Measurements from ENCODE around the gene ABCA7. TPM values are rescaled to one million over a fixed set of nuclear protein-coding genes. Genes with fewer than 3 reads are reported as not detected.
A peak's percentile ranks its signal among the peaks of the same experiment; 100 is the strongest.

The ABCA7 gene
- total and polyA plus RNA-seq, 2 of the 13 experiments (the other 11 are each of a cell fraction or from before 2014, with no cell fraction given): 4.4 to 32.4 TPM

DNA sequence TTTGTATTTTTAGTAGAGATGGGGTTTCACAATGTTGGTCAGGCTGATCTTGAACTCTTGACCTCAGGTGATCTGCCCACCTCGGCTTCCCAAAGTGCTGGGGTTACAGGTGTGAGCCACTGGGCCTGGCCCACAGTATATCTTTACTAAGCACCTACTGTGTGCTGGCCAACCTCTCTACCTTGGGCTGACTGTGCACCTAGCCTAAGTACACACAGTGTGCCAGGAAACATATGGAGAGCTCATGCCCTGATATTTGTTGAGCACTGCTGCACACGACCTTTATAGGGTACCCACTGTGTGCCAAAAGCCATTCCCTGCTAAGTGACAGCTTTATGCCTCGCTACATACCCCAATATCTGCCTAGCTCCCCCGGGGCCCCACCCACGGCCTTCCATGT lies 20.8 kb downstream of the ABCA7 start:
- ChIA-PET CTCF (ENCODE audit: low intra/inter-chr PET ratio, low total read pairs) (no interaction called here), POLR2A (no interaction called here)
- no peak overlapping the region for H3K4me3 ChIP-seq (replicated peaks in 1 of 3; ENCODE audit: insufficient read depth in 1 of 3, low read depth in 2 of 3, low read length in 3 of 3)
- H4K20me1 ChIP-seq (ENCODE audit: insufficient read depth, low read length): no peaks in the 10 kb centered on the region
- H3K4me2 ChIP-seq (ENCODE audit: low read depth, low read length): no peak overlapping the region
- TF ChIP-seq ZKSCAN1 (IDR thresholded peaks at IDR 0.05; ENCODE audit: low read length): peak; percentile 75
- no peak for TF ChIP-seq MLLT10 (CRISPR knock-in tag; IDR thresholded peaks at IDR 0.05)
- FAIRE-seq: no peak
- H3K9ac ChIP-seq (ENCODE audit: insufficient read depth, low read depth, low read length): no peak overlapping the region
- no peak for ATAC-seq
- no peak overlapping the region for H3K27ac ChIP-seq (ENCODE audit: extremely low read length, insufficient read depth, low read length)
- in situ Hi-C loops (cut with HindIII; ENCODE audit: extremely low pct_ligation_motif_present, low pct_unique_long_range_greater_than_20kb): no loop called here
- H3K36me3 ChIP-seq (replicated peaks in 1 of 2; ENCODE audit: control insufficient read depth in 1 of 2, insufficient read depth in 2 of 2, low read length in 2 of 2): peaks cover 6 to 19% of the 10 kb centered on the region in 2 experiments; a peak in 4 of 5 replicates
- 68% methylated on average over 5 of the region's 5 CpGs for WGBS (ENCODE audit: low lambda C conversion rate)
- H3K4me1 ChIP-seq (ENCODE audit: insufficient read depth, low read length): peaks cover 18% of the 10 kb centered on the region
- no peak for DNase-seq (ENCODE audit: low spot score)
- no peaks in the 10 kb centered on the region for H3K9me3 ChIP-seq (ENCODE audit: low read length)
- H3K79me2 ChIP-seq (ENCODE audit: insufficient read depth, low read length): no peaks in the 10 kb centered on the region
- BruUV-seq (replicated peaks): no TSS peak
- no peak overlapping the region for H2AFZ ChIP-seq (ENCODE audit: low read length)
- H3K27me3 ChIP-seq (ENCODE audit: control insufficient read depth in 1 of 2, insufficient read depth in 2 of 2, low read length in 2 of 2): no peaks in the 10 kb centered on the region; a peak in 1 of 5 replicates
- intact Hi-C loops (cut with micrococcal nuclease; ENCODE audit: unreplicated experiment): no loop called here

DNA sequence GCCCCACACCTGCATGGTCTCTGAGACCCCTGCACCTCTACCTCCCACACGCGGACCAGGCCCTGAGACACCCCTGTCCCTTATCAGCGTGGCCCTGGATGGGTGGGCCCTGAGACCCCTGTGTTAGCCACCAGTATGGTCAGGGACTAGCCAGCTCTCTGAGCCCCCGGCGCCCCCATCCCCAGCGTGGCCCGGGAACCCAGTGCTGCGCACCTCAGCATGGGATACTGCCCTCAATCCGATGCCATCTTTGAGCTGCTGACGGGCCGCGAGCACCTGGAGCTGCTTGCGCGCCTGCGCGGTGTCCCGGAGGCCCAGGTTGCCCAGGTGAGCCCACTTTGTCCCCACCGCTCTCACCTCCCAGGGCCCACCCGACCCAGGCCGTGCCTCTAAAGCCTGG lies 22.1 kb downstream of the ABCA7 start:
- no peak overlapping the region for H3K4me2 ChIP-seq (ENCODE audit: low read depth, low read length)
- TF ChIP-seq ZSCAN20 (CRISPR knock-in tag; IDR thresholded peaks at IDR 0.05; ENCODE audit: borderline replicate concordance): no peak
- no peak for TF ChIP-seq NFIC (IDR thresholded peaks at IDR 0.05; ENCODE audit: low read length)
- TF ChIP-seq MTF1 (CRISPR knock-in tag; IDR thresholded peaks at IDR 0.05): no peak
- no peak for TF ChIP-seq ZNF564 (CRISPR knock-in tag; IDR thresholded peaks at IDR 0.05)
- TF ChIP-seq, protein P1, sequence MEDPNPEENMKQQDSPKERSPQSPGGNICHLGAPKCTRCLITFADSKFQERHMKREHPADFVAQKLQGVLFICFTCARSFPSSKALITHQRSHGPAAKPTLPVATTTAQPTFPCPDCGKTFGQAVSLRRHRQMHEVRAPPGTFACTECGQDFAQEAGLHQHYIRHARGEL (CRISPR knock-in tag; IDR thresholded peaks at IDR 0.05): no peak
- TF ChIP-seq HOXA3 (CRISPR knock-in tag; IDR thresholded peaks at IDR 0.05): no peak
- TF ChIP-seq ATF7-NPFF (CRISPR knock-in tag; IDR thresholded peaks at IDR 0.05; ENCODE audit: low read depth): no peak
- TF ChIP-seq AHR (CRISPR knock-in tag; IDR thresholded peaks at IDR 0.05): no peak
- no peak for TF ChIP-seq ZNF784 (CRISPR knock-in tag; IDR thresholded peaks at IDR 0.05; ENCODE audit: borderline replicate concordance)
- TF ChIP-seq, protein P2, sequence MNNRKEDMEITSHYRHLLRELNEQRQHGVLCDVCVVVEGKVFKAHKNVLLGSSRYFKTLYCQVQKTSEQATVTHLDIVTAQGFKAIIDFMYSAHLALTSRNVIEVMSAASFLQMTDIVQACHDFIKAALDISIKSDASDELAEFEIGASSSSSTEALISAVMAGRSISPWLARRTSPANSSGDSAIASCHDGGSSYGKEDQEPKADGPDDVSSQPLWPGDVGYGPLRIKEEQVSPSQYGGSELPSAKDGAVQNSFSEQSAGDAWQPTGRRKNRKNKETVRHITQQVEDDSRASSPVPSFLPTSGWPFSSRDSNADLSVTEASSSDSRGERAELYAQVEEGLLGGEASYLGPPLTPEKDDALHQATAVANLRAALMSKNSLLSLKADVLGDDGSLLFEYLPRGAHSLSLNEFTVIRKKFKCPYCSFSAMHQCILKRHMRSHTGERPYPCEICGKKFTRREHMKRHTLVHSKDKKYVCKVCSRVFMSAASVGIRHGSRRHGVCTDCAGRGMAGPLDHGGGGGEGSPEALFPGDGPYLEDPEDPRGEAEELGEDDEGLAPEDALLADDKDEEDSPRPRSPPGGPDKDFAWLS (CRISPR knock-in tag; IDR thresholded peaks at IDR 0.05; ENCODE audit: borderline replicate concordance): no peak
- TF ChIP-seq IRX3 (CRISPR knock-in tag; IDR thresholded peaks at IDR 0.05; ENCODE audit: borderline replicate concordance, low read depth): no peak
- TF ChIP-seq, protein P3, sequence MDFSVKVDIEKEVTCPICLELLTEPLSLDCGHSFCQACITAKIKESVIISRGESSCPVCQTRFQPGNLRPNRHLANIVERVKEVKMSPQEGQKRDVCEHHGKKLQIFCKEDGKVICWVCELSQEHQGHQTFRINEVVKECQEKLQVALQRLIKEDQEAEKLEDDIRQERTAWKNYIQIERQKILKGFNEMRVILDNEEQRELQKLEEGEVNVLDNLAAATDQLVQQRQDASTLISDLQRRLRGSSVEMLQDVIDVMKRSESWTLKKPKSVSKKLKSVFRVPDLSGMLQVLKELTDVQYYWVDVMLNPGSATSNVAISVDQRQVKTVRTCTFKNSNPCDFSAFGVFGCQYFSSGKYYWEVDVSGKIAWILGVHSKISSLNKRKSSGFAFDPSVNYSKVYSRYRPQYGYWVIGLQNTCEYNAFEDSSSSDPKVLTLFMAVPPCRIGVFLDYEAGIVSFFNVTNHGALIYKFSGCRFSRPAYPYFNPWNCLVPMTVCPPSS (IDR thresholded peaks at IDR 0.05): no peak
- no peak for TF ChIP-seq ZNF615 (CRISPR knock-in tag; IDR thresholded peaks at IDR 0.05; ENCODE audit: borderline replicate concordance)
- no peak for TF ChIP-seq ZNF230 (CRISPR knock-in tag; IDR thresholded peaks at IDR 0.05)
- no peak for TF ChIP-seq SMAD1 (CRISPR knock-in tag; IDR thresholded peaks at IDR 0.05; ENCODE audit: borderline replicate concordance, low read depth)

More for the DNA sequence above, 22.1 kb downstream of the ABCA7 start:
- ChIA-PET POLR2A (no interaction called here), CTCF (ENCODE audit: low intra/inter-chr PET ratio, low total read pairs) (no interaction called here)
- intact Hi-C loops (cut with micrococcal nuclease; ENCODE audit: unreplicated experiment) (no loop called here), in situ Hi-C loops (cut with HindIII; ENCODE audit: extremely low pct_ligation_motif_present, low pct_unique_long_range_greater_than_20kb) (no loop called here)
- H3K9ac ChIP-seq (ENCODE audit: insufficient read depth, low read depth, low read length): no peak overlapping the region
- no peak overlapping the region for H3K27ac ChIP-seq (ENCODE audit: extremely low read length, insufficient read depth, low read length)
- no peaks in the 10 kb centered on the region for H3K9me3 ChIP-seq (ENCODE audit: low read length)
- FAIRE-seq (no peak), ATAC-seq (no peak), DNase-seq (ENCODE audit: low spot score) (no peak)
- no peaks in the 10 kb centered on the region; a peak in 1 of 5 replicates for H3K27me3 ChIP-seq (ENCODE audit: control insufficient read depth in 1 of 2, insufficient read depth in 2 of 2, low read length in 2 of 2)
- WGBS (ENCODE audit: low lambda C conversion rate): 100% methylated on average over 11 of the region's 20 CpGs
- no peak overlapping the region for H3K4me3 ChIP-seq (replicated peaks in 1 of 3; ENCODE audit: insufficient read depth in 1 of 3, low read depth in 2 of 3, low read length in 3 of 3)
- peaks cover 5 to 8% of the 10 kb centered on the region in 2 experiments; a peak in 3 of 5 replicates for H3K36me3 ChIP-seq (replicated peaks in 1 of 2; ENCODE audit: control insufficient read depth in 1 of 2, insufficient read depth in 2 of 2, low read length in 2 of 2)
- H3K4me1 ChIP-seq (ENCODE audit: insufficient read depth, low read length): peaks cover 29% of the 10 kb centered on the region
- no TSS peak for BruUV-seq (replicated peaks)
- no peak overlapping the region for H2AFZ ChIP-seq (ENCODE audit: low read length)
- H3K79me2 ChIP-seq (ENCODE audit: insufficient read depth, low read length): no peaks in the 10 kb centered on the region
- H4K20me1 ChIP-seq (ENCODE audit: insufficient read depth, low read length): no peaks in the 10 kb centered on the region

All from HepG2 (cell line).